Neural progenitor cell (in vitro differentiated cells): Measurements from ENCODE around the gene HPSE2.

Source experiments
- EZH2 ChIP-seq: fragments of 200-600 bp; sonication (generic); IDR thresholded peaks from 2 replicates; pipeline ENCODE4 v1.6.1; 2017; ENCODE audit warnings: antibody characterized with exemption, mild to moderate bottlenecking, moderate library complexity
- TF ChIP-seq, protein P1 (sequence below): fragments of 200-600 bp; sonication (generic); IDR thresholded peaks from 2 replicates; pipeline ENCODE4 v1.5.1; 2017; ENCODE audit warnings: antibody characterized with exemption, mild to moderate bottlenecking

DNA sequence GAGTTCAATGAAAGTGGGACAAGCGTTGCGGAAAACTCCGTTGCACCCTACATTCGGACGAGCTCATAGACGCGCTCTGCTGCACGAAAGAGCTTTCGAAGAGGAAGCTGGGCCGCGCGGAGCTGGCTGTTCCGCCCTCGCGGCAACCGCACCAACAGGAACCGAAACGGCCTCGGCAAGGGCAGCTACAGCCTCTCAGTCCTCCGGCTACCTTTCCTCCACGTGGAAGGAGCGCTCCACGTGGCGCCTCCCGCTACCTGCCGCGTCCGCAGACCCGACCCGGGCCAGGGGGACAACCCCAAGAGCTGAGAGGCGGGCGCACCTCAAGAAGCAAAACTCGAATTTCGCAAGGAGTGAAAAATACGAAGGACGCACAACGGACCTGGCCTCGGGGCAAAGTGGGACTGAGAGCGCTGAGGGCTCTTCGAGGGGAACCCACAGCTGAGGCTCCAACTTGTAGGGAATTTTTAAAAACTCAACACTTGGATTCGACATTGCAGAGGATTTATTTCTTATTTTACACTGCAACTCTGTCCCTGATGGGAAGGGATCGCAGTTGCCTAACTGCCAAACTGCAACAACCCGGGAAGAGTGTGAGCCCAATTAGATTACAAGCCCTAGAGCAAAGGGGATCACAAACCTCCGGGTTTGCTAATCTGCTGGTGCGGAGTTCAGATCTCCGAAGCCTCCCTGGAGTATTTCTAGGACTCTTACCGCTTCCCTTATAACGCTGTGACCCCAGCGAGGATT is 1.4 kb downstream of the HPSE2 start:
- TF ChIP-seq, protein P1, sequence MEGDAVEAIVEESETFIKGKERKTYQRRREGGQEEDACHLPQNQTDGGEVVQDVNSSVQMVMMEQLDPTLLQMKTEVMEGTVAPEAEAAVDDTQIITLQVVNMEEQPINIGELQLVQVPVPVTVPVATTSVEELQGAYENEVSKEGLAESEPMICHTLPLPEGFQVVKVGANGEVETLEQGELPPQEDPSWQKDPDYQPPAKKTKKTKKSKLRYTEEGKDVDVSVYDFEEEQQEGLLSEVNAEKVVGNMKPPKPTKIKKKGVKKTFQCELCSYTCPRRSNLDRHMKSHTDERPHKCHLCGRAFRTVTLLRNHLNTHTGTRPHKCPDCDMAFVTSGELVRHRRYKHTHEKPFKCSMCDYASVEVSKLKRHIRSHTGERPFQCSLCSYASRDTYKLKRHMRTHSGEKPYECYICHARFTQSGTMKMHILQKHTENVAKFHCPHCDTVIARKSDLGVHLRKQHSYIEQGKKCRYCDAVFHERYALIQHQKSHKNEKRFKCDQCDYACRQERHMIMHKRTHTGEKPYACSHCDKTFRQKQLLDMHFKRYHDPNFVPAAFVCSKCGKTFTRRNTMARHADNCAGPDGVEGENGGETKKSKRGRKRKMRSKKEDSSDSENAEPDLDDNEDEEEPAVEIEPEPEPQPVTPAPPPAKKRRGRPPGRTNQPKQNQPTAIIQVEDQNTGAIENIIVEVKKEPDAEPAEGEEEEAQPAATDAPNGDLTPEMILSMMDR: no peak
- peak; percentile 80 for TF ChIP-seq EZH2
